Activated naive CD8-positive, alpha-beta T cell treated with anti-CD3 and anti-CD28 coated beads, Interleukin-2, amount 50 U/mL, for 16 hours (primary cell): ENCODE measurements around the gene CILP2.
A peak's percentile ranks its signal among the peaks of the same experiment; 100 is the strongest.

Experiments
- DNase-seq: peaks from one replicate; pipeline ENCODE4 v3.0.0-alpha.2; 2020; ENCODE audit warnings: low read depth, low spot score

Gene CILP2

GRCh38 chr19:19504754-19505668 is 33.1 kb upstream of the CILP2 start:
- no peak for DNase-seq

- no peak for DNase-seq
Observed at GRCh38 chr19:19505669-19506326, 32.3 kb upstream of the CILP2 start.

GRCh38 chr19:19506592-19506991 is 31.5 kb upstream of the CILP2 start:
- no peak for DNase-seq

GRCh38 chr19:19507354-19507753 is 30.7 kb upstream of the CILP2 start:
- DNase-seq = no peak

- no peak for DNase-seq
Observed at GRCh38 chr19:19508217-19508616, 29.8 kb upstream of the CILP2 start.

- no peak for DNase-seq
Observed at GRCh38 chr19:19510432-19510831, 27.6 kb upstream of the CILP2 start.

GRCh38 chr19:19513682-19514081 is 24.4 kb upstream of the CILP2 start:
- DNase-seq = no peak

GRCh38 chr19:19514215-19514657 is 23.8 kb upstream of the CILP2 start:
- no peak for DNase-seq

GRCh38 chr19:19514881-19515641 is 23.0 kb upstream of the CILP2 start, which contains the start of gene TSSK6:
Gene TSSK6, minus strand, starts transcription at chr19:19515548. Its CDS starts 121 bp downstream, at chr19:19515427.
- no peak for DNase-seq

GRCh38 chr19:19515642-19516519 is 22.2 kb upstream of the CILP2 start, which contains the start of gene NDUFA13:
Gene NDUFA13, plus strand, starts transcription at chr19:19516225. Its CDS starts 14 bp downstream, at chr19:19516239.
- DNase-seq = peak; percentile 81

GRCh38 chr19:19517235-19517619 is 20.8 kb upstream of the CILP2 start:
- no peak for DNase-seq

- no peak for DNase-seq
Observed at GRCh38 chr19:19520989-19521388, 17.1 kb upstream of the CILP2 start.

GRCh38 chr19:19523177-19523576 is 14.9 kb upstream of the CILP2 start:
- no peak for DNase-seq

GRCh38 chr19:19524053-19524452 is 14.0 kb upstream of the CILP2 start:
- DNase-seq = no peak

- no peak for DNase-seq
Observed at GRCh38 chr19:19525611-19526380, 12.3 kb upstream of the CILP2 start.

- no peak for DNase-seq
Observed at GRCh38 chr19:19526581-19527370, 11.3 kb upstream of the CILP2 start.

GRCh38 chr19:19527371-19527656 is 10.8 kb upstream of the CILP2 start:
- no peak for DNase-seq

- no peak for DNase-seq
Observed at GRCh38 chr19:19527674-19528625, 10.1 kb upstream of the CILP2 start.
